Muscle layer of duodenum (tissue), 2 donors: ENCODE data around the gene ERAP2.

Experiments
- H3K27ac ChIP-seq: one replicate; pipeline ENCODE4 v1.7.0; 2013; ENCODE audit warnings: mild to moderate bottlenecking, low read length
- H3K27me3 ChIP-seq: one replicate; pipeline ENCODE4 v1.7.0; 2013; ENCODE audit warnings: low read depth, mild to moderate bottlenecking, control low read depth, low read length
- H3K36me3 ChIP-seq, 2 donors: one replicate each; pipeline ENCODE4 v1.7.0; 2013; ENCODE audit warnings: low read length in 2 of 2, control low read depth in 1 of 2, mild to moderate bottlenecking in 1 of 2; ENCODE audit not compliant: insufficient read depth in 2 of 2, control insufficient read depth in 1 of 2
- H3K4me1 ChIP-seq, 2 donors: one replicate each; pipeline ENCODE4 v1.7.0; 2013; ENCODE audit warnings: low read length in 2 of 2, mild to moderate bottlenecking in 2 of 2, control low read depth in 1 of 2, moderate library complexity in 1 of 2; ENCODE audit not compliant: insufficient read depth in 2 of 2, control insufficient read depth in 1 of 2
- H3K4me3 ChIP-seq, 2 donors: one replicate each; pipeline ENCODE4 v1.7.0; 2013; ENCODE audit warnings: low read length in 2 of 2, low read depth in 1 of 2, mild to moderate bottlenecking in 1 of 2
- H3K9me3 ChIP-seq, 2 donors: one replicate each; pipeline ENCODE4 v1.7.0; 2013; ENCODE audit warnings: low read length in 2 of 2, control low read depth in 1 of 2, mild to moderate bottlenecking in 1 of 2; ENCODE audit not compliant: control insufficient read depth in 1 of 2
- donor health status: healthy.

Gene ERAP2

GRCh38 chr5:96879665-96880064, 3.4 kb downstream of the ERAP2 start:
- no peak overlapping the region for H3K4me3 ChIP-seq
- no peaks in the 10 kb centered on the region for H3K9me3 ChIP-seq
- peaks cover 12 to 15% of the 10 kb centered on the region in 2 donors for H3K4me1 ChIP-seq
- H3K27ac ChIP-seq: no peak overlapping the region
- no peaks in the 10 kb centered on the region for H3K27me3 ChIP-seq
- H3K36me3 ChIP-seq: peaks cover 0 to 6% of the 10 kb centered on the region in 2 donors

GRCh38 chr5:96880444-96881164, 4.3 kb downstream of the ERAP2 start:
- peaks cover 5 to 6% of the 10 kb centered on the region in 2 donors for H3K36me3 ChIP-seq
- H3K27me3 ChIP-seq: no peaks in the 10 kb centered on the region
- no peak overlapping the region for H3K27ac ChIP-seq
- no peaks in the 10 kb centered on the region for H3K9me3 ChIP-seq
- peaks cover 12 to 15% of the 10 kb centered on the region in 2 donors for H3K4me1 ChIP-seq
- H3K4me3 ChIP-seq: peak overlapping the region in 1 of 2 donors; percentile 7

- Histone ChIP-seq H3K27me3 (no peaks in the 10 kb centered on the region), H3K9me3 (no peaks in the 10 kb centered on the region), H3K4me3 (no peak overlapping the region), H3K36me3 (peaks cover 5 to 6% of the 10 kb centered on the region in 2 donors), H3K4me1 (peaks cover 12 to 15% of the 10 kb centered on the region in 2 donors), H3K27ac (no peak overlapping the region)
Observed at GRCh38 chr5:96881511-96882115, 5.3 kb downstream of the ERAP2 start.

- no peaks in the 10 kb centered on the region for H3K9me3 ChIP-seq
- no peak overlapping the region for H3K4me3 ChIP-seq
- no peak overlapping the region for H3K27ac ChIP-seq
- peaks cover 6% of the 10 kb centered on the region in 2 donors for H3K36me3 ChIP-seq
- H3K27me3 ChIP-seq: no peaks in the 10 kb centered on the region
- peaks cover 10 to 12% of the 10 kb centered on the region in 2 donors for H3K4me1 ChIP-seq
Observed at GRCh38 chr5:96883871-96884270, 7.6 kb downstream of the ERAP2 start.

DNA sequence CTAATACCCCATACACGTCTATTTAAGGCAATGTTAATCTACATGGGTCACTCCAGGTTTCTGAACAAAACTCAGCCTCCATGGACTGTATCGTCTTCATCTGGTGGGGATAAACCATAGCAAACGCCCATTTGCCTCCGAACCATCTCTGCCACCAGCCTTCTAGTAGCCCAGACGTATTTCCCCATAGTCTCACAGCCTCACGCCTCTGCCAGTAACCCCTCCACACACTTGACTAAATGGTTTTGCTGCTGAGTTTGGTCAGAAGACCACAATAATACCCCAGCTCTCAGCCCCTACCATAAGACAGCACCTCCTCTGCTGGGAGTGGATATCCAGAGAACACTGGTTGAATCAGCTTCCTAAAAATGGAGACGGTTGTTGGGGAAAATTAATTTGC, 8.7 kb downstream of the ERAP2 start:
- H3K9me3 ChIP-seq: no peaks in the 10 kb centered on the region
- no peak overlapping the region for H3K27ac ChIP-seq
- no peaks in the 10 kb centered on the region for H3K27me3 ChIP-seq
- peaks cover 15% of the 10 kb centered on the region in 2 donors for H3K36me3 ChIP-seq
- H3K4me1 ChIP-seq: peaks cover 10 to 12% of the 10 kb centered on the region in 2 donors
- H3K4me3 ChIP-seq: no peak overlapping the region

GRCh38 chr5:96885518-96886338, 9.4 kb downstream of the ERAP2 start:
- peaks cover 20 to 21% of the 10 kb centered on the region in 2 donors for H3K36me3 ChIP-seq
- H3K9me3 ChIP-seq: no peaks in the 10 kb centered on the region
- H3K4me3 ChIP-seq: no peak overlapping the region
- H3K27me3 ChIP-seq: no peaks in the 10 kb centered on the region
- H3K4me1 ChIP-seq: peaks cover 10 to 12% of the 10 kb centered on the region in 2 donors
- H3K27ac ChIP-seq: no peak overlapping the region

DNA sequence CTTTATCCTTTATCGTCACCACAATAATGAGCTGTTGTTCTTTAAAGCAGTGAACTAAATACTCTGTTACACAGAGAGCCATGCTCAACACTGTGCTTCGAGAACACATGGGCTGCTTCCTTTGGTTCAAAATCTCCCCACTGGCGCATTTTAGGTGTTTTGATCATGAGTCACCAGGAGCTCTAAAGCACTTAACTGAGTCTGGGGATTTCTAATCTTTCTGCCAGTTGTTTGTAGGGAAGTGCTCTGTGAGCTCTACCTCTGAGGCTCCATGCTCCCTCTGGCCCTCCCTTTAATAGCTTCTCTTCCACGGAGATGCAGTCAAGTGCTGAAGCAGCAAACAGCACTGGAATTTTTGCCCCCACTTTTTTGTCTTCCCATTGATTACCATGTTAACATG, 17.0 kb downstream of the ERAP2 start:
- no peaks in the 10 kb centered on the region for H3K27me3 ChIP-seq
- H3K9me3 ChIP-seq: no peaks in the 10 kb centered on the region
- no peaks in the 10 kb centered on the region for H3K4me1 ChIP-seq
- H3K27ac ChIP-seq: no peak overlapping the region
- no peak overlapping the region for H3K4me3 ChIP-seq
- peaks cover 26 to 40% of the 10 kb centered on the region in 2 donors for H3K36me3 ChIP-seq

DNA sequence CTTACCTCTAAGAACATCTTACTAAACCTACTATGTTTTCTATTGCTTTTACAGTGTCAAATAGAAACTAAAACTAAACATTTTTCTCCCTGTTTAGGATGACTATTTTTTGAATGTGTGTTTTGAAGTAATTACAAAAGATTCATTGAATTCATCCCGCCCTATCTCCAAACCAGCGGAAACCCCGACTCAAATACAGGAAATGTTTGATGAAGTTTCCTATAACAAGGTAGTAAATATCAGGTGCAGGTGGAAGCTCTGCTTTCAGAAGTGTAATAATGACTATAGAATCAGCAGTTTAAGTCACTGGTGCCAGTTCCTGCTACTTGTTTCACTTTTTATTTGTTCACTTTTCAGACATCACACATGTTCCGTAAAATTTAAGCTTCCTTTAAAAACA, 20.0 kb downstream of the ERAP2 start:
- Histone ChIP-seq H3K4me1 (no peaks in the 10 kb centered on the region), H3K27me3 (no peaks in the 10 kb centered on the region), H3K36me3 (peaks cover 18 to 31% of the 10 kb centered on the region in 2 donors), H3K27ac (peak overlapping the region; percentile 17), H3K4me3 (no peak overlapping the region), H3K9me3 (no peaks in the 10 kb centered on the region)

DNA sequence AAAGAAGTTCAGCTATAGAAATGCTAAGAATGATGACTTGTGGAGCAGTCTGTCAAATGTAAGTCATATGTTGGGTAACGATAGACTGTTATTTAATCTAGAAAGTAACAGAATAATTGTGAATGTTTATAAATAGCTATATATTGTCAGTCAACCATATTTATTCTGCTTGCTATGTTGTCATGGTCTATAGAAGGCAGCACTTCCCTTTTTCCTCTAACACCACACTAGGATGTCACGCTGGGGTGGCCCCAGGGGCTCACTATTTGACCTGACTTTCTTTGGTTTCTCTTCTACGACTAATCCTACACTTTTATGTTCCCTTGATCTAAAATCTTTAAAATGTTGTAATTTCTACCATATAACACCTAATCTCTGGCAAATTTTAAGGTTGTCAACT, 20.5 kb downstream of the ERAP2 start:
- H3K36me3 ChIP-seq: peaks cover 22 to 36% of the 10 kb centered on the region in 2 donors

GRCh38 chr5:96901384-96901783, 25.1 kb downstream of the ERAP2 start:
- no peaks in the 10 kb centered on the region for H3K9me3 ChIP-seq
- no peak overlapping the region for H3K27ac ChIP-seq
- no peaks in the 10 kb centered on the region for H3K4me1 ChIP-seq
- peaks cover 31 to 34% of the 10 kb centered on the region in 2 donors for H3K36me3 ChIP-seq
- H3K4me3 ChIP-seq: no peak overlapping the region
- no peaks in the 10 kb centered on the region for H3K27me3 ChIP-seq

More for the DNA sequence above, 20.5 kb downstream of the ERAP2 start:
- Histone ChIP-seq H3K4me1 (no peaks in the 10 kb centered on the region), H3K4me3 (no peak overlapping the region), H3K9me3 (no peaks in the 10 kb centered on the region), H3K27me3 (no peaks in the 10 kb centered on the region), H3K27ac (peak overlapping the region; percentile 17)

- H3K27ac ChIP-seq: no peak overlapping the region
- peaks cover 31 to 34% of the 10 kb centered on the region in 2 donors for H3K36me3 ChIP-seq
- H3K4me3 ChIP-seq: no peak overlapping the region
- no peaks in the 10 kb centered on the region for H3K27me3 ChIP-seq
- H3K9me3 ChIP-seq: no peaks in the 10 kb centered on the region
- H3K4me1 ChIP-seq: no peaks in the 10 kb centered on the region
Observed at GRCh38 chr5:96901841-96902240, 25.5 kb downstream of the ERAP2 start.
